DND-41 (cell line): ENCODE data around the gene HOXD10.

Experiments
- CTCF ChIP-seq: IDR thresholded peaks from 2 replicates; pipeline ENCODE4 v1.5.1; 2012; ENCODE audit warnings: borderline replicate concordance, low read length, moderate library complexity, mild to moderate bottlenecking; ENCODE audit not compliant: poor library complexity, severe bottlenecking; ENCODE audit errors: extremely low read depth
- EZH2 ChIP-seq: IDR thresholded peaks from 3 replicates; pipeline ENCODE4 v1.6.1; 2012; ENCODE audit warnings: borderline replicate concordance, low read depth, mild to moderate bottlenecking, moderate library complexity, low read length, inconsistent platforms; ENCODE audit not compliant: severe bottlenecking

- TF ChIP-seq CTCF = no peak
- no peak for TF ChIP-seq EZH2
These were observed 14.7 kb upstream of the HOXD10 start for GRCh38 chr2:176101842-176102241.
